HG03571 (cell line): ENCODE results near the gene OSBPL8.

Experiments used
- ATAC-seq: cut with Tn5 transposase; IDR thresholded peaks from one replicate; pipeline ENCODE4 v1.9.1; 2021; ENCODE audit not compliant: unreplicated experiment

The OSBPL8 gene

GRCh38 chr12:76317976-76318375 lies 241.6 kb downstream of the OSBPL8 start:
- ATAC-seq, result no peak

GRCh38 chr12:76316468-76316867 lies 243.1 kb downstream of the OSBPL8 start:
- no peak for ATAC-seq

GRCh38 chr12:76313299-76313698 lies 246.3 kb downstream of the OSBPL8 start:
- no peak for ATAC-seq

- ATAC-seq, result no peak
Observed at GRCh38 chr12:76312315-76312714, 247.3 kb downstream of the OSBPL8 start.

- ATAC-seq, result no peak
Observed at GRCh38 chr12:76311796-76312195, 247.8 kb downstream of the OSBPL8 start.

GRCh38 chr12:76310110-76310509 lies 249.5 kb downstream of the OSBPL8 start:
- ATAC-seq, result no peak

- ATAC-seq, result no peak
Observed at GRCh38 chr12:76308866-76309265, 250.7 kb downstream of the OSBPL8 start.

GRCh38 chr12:76307083-76307482 lies 252.5 kb downstream of the OSBPL8 start:
- no peak for ATAC-seq

- ATAC-seq, result no peak
Observed at GRCh38 chr12:76303989-76304460, 255.5 kb downstream of the OSBPL8 start.

- no peak for ATAC-seq
Observed at GRCh38 chr12:76303365-76303764, 256.2 kb downstream of the OSBPL8 start.
